Fibroblast of lung (primary cell): ENCODE data around the gene AMHR2. TPM values are rescaled to one million over a fixed set of nuclear protein-coding genes. Genes with fewer than 3 reads are reported as not detected.
A peak's percentile ranks its signal among the peaks of the same experiment; 100 is the strongest.
"Not testable (repeated sequence)": the region's sequence is repeated elsewhere in the genome, so short reads cannot be mapped to it uniquely, and the experiment has no call there.

Experiments
- DNase-seq, 2 donors: peaks; one replicate each; pipeline versions ENCODE4 v3.0.0 to v3.0.0-alpha.2; 2010; ENCODE audit warnings: low read depth in 2 of 2
- H2AFZ ChIP-seq: 2 replicates; pipeline ENCODE4 v1.5.1; 2012; ENCODE audit warnings: low read length, control low read depth, inconsistent platforms
- H3K27ac ChIP-seq: 2 replicates; pipeline ENCODE4 v1.5.1; 2011; ENCODE audit warnings: low read length, control low read depth; ENCODE audit not compliant: insufficient read depth
- H3K27me3 ChIP-seq: 2 replicates; pipeline ENCODE4 v1.5.1; 2011; ENCODE audit warnings: mild to moderate bottlenecking, low read length; ENCODE audit not compliant: control insufficient read depth, insufficient read depth
- H3K36me3 ChIP-seq: 2 replicates; pipeline ENCODE4 v1.5.1; 2011; ENCODE audit warnings: low read length; ENCODE audit not compliant: control insufficient read depth, insufficient read depth
- H3K4me1 ChIP-seq: 2 replicates; pipeline ENCODE4 v1.5.1; 2011; ENCODE audit warnings: low read length; ENCODE audit not compliant: control insufficient read depth, insufficient read depth; ENCODE audit errors: extremely low read depth
- H3K4me2 ChIP-seq: 2 replicates; pipeline ENCODE4 v1.5.1; 2011; ENCODE audit warnings: low read length, control low read depth; ENCODE audit not compliant: insufficient read depth; ENCODE audit errors: extremely low read depth
- H3K4me3 ChIP-seq, 4 experiments: fragments of 200-600 bp in 1 of 4; sonication (generic) in 1 of 4; replicated peaks in 1 of 4; 2 replicates each; pipeline ENCODE4 v1.5.1; 2011 to 2016; ENCODE audit warnings: low read length in 4 of 4, low read depth in 3 of 4, mild to moderate bottlenecking in 3 of 4, control low read depth in 2 of 4, inconsistent platforms in 1 of 4, mixed read lengths in 1 of 4; ENCODE audit not compliant: insufficient read depth in 1 of 4; ENCODE audit errors: control extremely low read depth in 1 of 4
- H3K79me2 ChIP-seq: 2 replicates; pipeline ENCODE4 v1.5.1; 2012; ENCODE audit warnings: mild to moderate bottlenecking, low read length, inconsistent platforms; ENCODE audit not compliant: control insufficient read depth, insufficient read depth
- H3K9ac ChIP-seq: 2 replicates; pipeline ENCODE4 v1.5.1; 2011; ENCODE audit warnings: mild to moderate bottlenecking, low read length, control low read depth; ENCODE audit not compliant: insufficient read depth
- H3K9me3 ChIP-seq: 2 replicates; pipeline ENCODE4 v1.5.1; 2012; ENCODE audit warnings: low read depth, low read length; ENCODE audit not compliant: control insufficient read depth, insufficient read depth
- H4K20me1 ChIP-seq: 2 replicates; pipeline ENCODE4 v1.5.1; 2011; ENCODE audit warnings: low read length; ENCODE audit not compliant: control insufficient read depth, insufficient read depth; ENCODE audit errors: extremely low read depth
- EZH2 ChIP-seq: IDR thresholded peaks from 2 replicates; pipeline ENCODE4 v1.5.1; 2012; ENCODE audit warnings: low read length, control low read depth, mild to moderate bottlenecking; ENCODE audit errors: missing control alignments
- polyA plus RNA-seq, 2 donors: library from polyadenylated mRNA; depleted of rRNA in 1 of 2; stranded (reverse) in 1 of 2; unstranded in 1 of 2; fragments of >200 nt; gene quantifications; 2 replicates each; pipeline ENCODE4 v1.2.1, GENCODE V29; 2011 to 2012; ENCODE audit warnings: missing spikeins in 1 of 2
- total RNA-seq: library from RNA; depleted of rRNA; stranded (reverse); fragments of >200 nt; gene quantifications from 2 replicates; pipeline ENCODE4 v1.2.1, GENCODE V29; 2014
- TF ChIP-seq, protein P1 (sequence below), 2 donors: IDR thresholded peaks in 1 of 2; conservative IDR thresholded peaks in 1 of 2; 1 replicate in 1 of 2; 2 replicates in 1 of 2; pipeline ENCODE4 v1.5.1; 2011 to 2012; ENCODE audit warnings: low read length in 2 of 2, control low read depth in 1 of 2, inconsistent platforms in 1 of 2, low read depth in 1 of 2, mild to moderate bottlenecking in 1 of 2

Gene AMHR2
- total and polyA plus RNA-seq, 2 donors (not counting 1 experiment from before 2014, with no cell fraction given): not detected

DNA sequence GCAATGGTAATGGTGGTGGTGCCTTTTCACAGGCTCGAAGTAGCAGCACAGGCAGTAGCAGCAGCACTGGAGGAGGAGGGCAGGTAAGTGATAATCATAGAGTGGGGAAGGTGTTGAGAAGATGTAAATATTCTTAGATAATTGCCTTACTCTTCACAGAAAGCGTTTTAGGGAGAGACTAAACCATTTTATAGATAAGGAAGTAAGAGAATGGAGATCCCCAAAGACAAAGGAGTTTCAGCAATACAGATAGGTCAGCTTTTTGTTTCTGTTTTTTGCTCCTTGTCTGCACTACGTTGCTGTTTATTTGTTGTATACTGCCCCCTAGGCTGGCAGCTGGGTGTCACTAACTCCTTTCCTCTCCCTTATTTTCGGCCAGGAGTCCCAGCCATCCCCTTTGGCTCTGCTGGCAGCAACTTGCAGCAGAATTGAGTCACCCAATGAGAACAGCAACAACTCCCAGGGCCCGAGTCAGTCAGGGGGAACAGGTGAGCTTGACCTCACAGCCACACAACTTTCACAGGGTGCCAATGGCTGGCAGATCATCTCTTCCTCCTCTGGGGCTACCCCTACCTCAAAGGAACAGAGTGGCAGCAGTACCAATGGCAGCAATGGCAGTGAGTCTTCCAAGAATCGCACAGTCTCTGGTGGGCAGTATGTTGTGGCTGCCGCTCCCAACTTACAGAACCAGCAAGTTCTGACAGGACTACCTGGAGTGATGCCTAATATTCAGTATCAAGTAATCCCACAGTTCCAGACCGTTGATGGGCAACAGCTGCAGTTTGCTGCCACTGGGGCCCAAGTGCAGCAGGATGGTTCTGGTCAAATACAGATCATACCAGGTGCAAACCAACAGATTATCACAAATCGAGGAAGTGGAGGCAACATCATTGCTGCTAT lies 41.7 kb upstream of the AMHR2 start:
- peaks cover 46% of the 10 kb centered on the region for H3K79me2 ChIP-seq
- peak overlapping the region; percentile 61 for H3K4me2 ChIP-seq
- DNase-seq: peak; percentile 48 to 73
- H3K4me1 ChIP-seq: peaks cover 25% of the 10 kb centered on the region
- peak overlapping the region; percentile 52 for H3K27ac ChIP-seq
- no peak for TF ChIP-seq EZH2
- TF ChIP-seq, protein P1, sequence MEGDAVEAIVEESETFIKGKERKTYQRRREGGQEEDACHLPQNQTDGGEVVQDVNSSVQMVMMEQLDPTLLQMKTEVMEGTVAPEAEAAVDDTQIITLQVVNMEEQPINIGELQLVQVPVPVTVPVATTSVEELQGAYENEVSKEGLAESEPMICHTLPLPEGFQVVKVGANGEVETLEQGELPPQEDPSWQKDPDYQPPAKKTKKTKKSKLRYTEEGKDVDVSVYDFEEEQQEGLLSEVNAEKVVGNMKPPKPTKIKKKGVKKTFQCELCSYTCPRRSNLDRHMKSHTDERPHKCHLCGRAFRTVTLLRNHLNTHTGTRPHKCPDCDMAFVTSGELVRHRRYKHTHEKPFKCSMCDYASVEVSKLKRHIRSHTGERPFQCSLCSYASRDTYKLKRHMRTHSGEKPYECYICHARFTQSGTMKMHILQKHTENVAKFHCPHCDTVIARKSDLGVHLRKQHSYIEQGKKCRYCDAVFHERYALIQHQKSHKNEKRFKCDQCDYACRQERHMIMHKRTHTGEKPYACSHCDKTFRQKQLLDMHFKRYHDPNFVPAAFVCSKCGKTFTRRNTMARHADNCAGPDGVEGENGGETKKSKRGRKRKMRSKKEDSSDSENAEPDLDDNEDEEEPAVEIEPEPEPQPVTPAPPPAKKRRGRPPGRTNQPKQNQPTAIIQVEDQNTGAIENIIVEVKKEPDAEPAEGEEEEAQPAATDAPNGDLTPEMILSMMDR (conservative IDR thresholded peaks at IDR 0.05 in 1 of 2, IDR thresholded peaks at IDR 0.05 in 1 of 2; ENCODE audit: low read depth in 1 of 2, low read length in 2 of 2): peak; percentile 15 to 53
- peak overlapping the region; percentile 29 to 63 (median 50) for H3K4me3 ChIP-seq
- H3K36me3 ChIP-seq: peaks cover 15% of the 10 kb centered on the region
- peak overlapping the region; percentile 24 for H3K9ac ChIP-seq
- no peaks in the 10 kb centered on the region for H3K9me3 ChIP-seq
- no peak overlapping the region for H2AFZ ChIP-seq
- H3K27me3 ChIP-seq: no peaks in the 10 kb centered on the region
- H4K20me1 ChIP-seq: no peaks in the 10 kb centered on the region

DNA sequence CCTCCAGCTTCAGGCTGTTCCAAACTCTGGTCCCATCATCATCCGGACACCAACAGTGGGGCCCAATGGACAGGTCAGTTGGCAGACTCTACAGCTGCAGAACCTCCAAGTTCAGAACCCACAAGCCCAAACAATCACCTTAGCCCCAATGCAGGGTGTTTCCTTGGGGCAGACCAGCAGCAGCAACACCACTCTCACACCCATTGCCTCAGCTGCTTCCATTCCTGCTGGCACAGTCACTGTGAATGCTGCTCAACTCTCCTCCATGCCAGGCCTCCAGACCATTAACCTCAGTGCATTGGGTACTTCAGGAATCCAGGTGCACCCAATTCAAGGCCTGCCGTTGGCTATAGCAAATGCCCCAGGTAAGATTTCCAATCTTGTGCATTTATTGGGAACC lies 40.4 kb upstream of the AMHR2 start:
- Histone ChIP-seq H3K4me1 (peaks cover 27% of the 10 kb centered on the region), H3K4me2 (peak overlapping the region; percentile 59), H3K4me3 (peak overlapping the region; percentile 13 to 55 (median 41)), H2AFZ (no peak overlapping the region), H4K20me1 (no peaks in the 10 kb centered on the region), H3K36me3 (peaks cover 15% of the 10 kb centered on the region), H3K27me3 (no peaks in the 10 kb centered on the region), H3K79me2 (peaks cover 47% of the 10 kb centered on the region), H3K27ac (no peak overlapping the region), H3K9ac (no peak overlapping the region), H3K9me3 (no peaks in the 10 kb centered on the region)
- no peak for TF ChIP-seq EZH2
- TF ChIP-seq, protein P1 (conservative IDR thresholded peaks at IDR 0.05 in 1 of 2, IDR thresholded peaks at IDR 0.05 in 1 of 2; ENCODE audit: low read depth in 1 of 2, low read length in 2 of 2): no peak
- DNase-seq: no peak

DNA sequence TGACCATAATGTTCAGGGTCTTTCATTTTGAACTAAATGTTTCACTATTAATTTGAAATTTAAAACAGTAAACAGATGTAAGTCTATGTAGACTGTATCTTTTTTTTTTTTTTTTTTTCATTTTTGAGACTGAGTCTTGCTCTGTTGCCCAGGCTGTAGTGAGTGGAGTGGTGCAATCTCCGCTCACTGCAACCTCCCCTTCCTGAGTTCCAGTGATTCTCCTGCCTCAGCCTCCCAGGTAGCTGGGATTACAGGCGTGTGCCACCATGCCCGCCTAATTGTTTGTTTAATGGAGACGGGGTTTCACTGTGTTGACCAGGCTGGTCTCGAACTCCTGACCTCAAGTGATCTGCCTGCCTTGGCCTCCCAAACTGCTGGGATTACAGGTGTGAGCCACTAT lies 37.3 kb upstream of the AMHR2 start:
- not testable (repeated sequence) for H4K20me1 ChIP-seq, H3K9ac ChIP-seq, H3K9me3 ChIP-seq, H2AFZ ChIP-seq, DNase-seq, H3K27me3 ChIP-seq
- Histone ChIP-seq H3K4me2 (peak overlapping the region; percentile 77), H3K4me1 (peaks cover 25% of the 10 kb centered on the region), H3K36me3 (peaks cover 15% of the 10 kb centered on the region), H3K4me3 (peak overlapping the region in 1 of 4 experiments; percentile 42), H3K79me2 (peaks cover 74% of the 10 kb centered on the region), H3K27ac (peak overlapping the region; percentile 13)
